Heart right ventricle (tissue), 16 donors: ENCODE results near the gene NEU1. TPM values are rescaled to one million over a fixed set of nuclear protein-coding genes. Genes with fewer than 3 reads are reported as not detected.
"Not testable (repeated sequence)": the region's sequence is repeated elsewhere in the genome, so short reads cannot be mapped to it uniquely, and the experiment has no call there.

Source experiments
- ATAC-seq, 8 donors: fragments of 200-7000 bp; cut with Tn5 transposase; one replicate each; pipeline ENCODE4 v1.9.1; 2020; ENCODE audit warnings: mild to moderate bottlenecking in 8 of 8, moderate library complexity in 8 of 8, moderate number of reproducible peaks in 1 of 8
- DNase-seq, 2 donors: peaks; one replicate each; pipeline ENCODE4 v3.0.0-alpha.2; 2020
- H3K27ac ChIP-seq, 10 donors: fragments of 200-600 bp; sonication (generic) in 2 of 10; one replicate each; pipeline versions ENCODE4 v1.5.0 to v1.8.0; 2020 to 2022; ENCODE audit warnings: mild to moderate bottlenecking in 3 of 10
- H3K27me3 ChIP-seq, 7 donors: fragments of 200-600 bp; one replicate each; pipeline ENCODE4 v1.8.0; 2021 to 2022; ENCODE audit warnings: mild to moderate bottlenecking in 2 of 7
- H3K36me3 ChIP-seq, 9 donors: fragments of 200-600 bp; sonication (generic) in 1 of 9; one replicate each; pipeline versions ENCODE4 v1.5.0 to v1.8.0; 2020 to 2022; ENCODE audit warnings: mild to moderate bottlenecking in 2 of 9
- H3K4me1 ChIP-seq, 9 donors: fragments of 200-600 bp; sonication (generic) in 1 of 9; one replicate each; pipeline versions ENCODE4 v1.5.0 to v1.8.0; 2020 to 2022; ENCODE audit warnings: mild to moderate bottlenecking in 4 of 9
- H3K4me3 ChIP-seq, 10 donors: fragments of 200-600 bp; sonication (generic) in 2 of 10; one replicate each; pipeline versions ENCODE4 v1.5.0 to v1.8.0; 2020 to 2022; ENCODE audit warnings: mild to moderate bottlenecking in 7 of 10, moderate library complexity in 2 of 10
- H3K9me3 ChIP-seq, 11 donors: fragments of 200-600 bp in 10 of 11; sonication (generic) in 2 of 11; one replicate each; pipeline versions ENCODE4 v1.5.0 to v1.8.0; 2013 to 2022; ENCODE audit warnings: mild to moderate bottlenecking in 2 of 11, control low read depth in 1 of 11, moderate library complexity in 1 of 11
- WGBS, 2 donors: extraction: QIAGEN DNeasy Blood & Tissue Kit; methylation state at CpG; one replicate each; pipeline ENCODE4 v1.1.7; 2013; ENCODE audit warnings: inconsistent platforms in 1 of 2; 5-methylcytosine and 5-hydroxymethylcytosine counted together
- intact Hi-C, 10 donors: fragments of 100-400 bp; cut with DNase I; formaldehyde crosslinking; loops; one replicate each; pipeline versions ENCODE4 v1.11.1 to v1.14.2; 2022
- polyA plus RNA-seq, 2 donors: library from polyadenylated mRNA; stranded (reverse); fragments of 200-250 nt; gene quantifications; one replicate each; pipeline ENCODE4 v1.2.3, GENCODE V29; 2013
- total RNA-seq, 10 donors: library from RNA; stranded (reverse); fragmentation: NEBNext Ultra II Directional in 3 of 10; extraction: Animal tissue kit (Norgen Biotek cat#: 25700) in 3 of 10; gene quantifications; one replicate each; pipeline versions ENCODE4 v1.2.1 to v1.2.4, GENCODE V29; 2021 to 2023
- TF ChIP-seq, protein P1 (sequence below), 9 donors: fragments of 200-600 bp; sonication (generic) in 2 of 9; IDR thresholded peaks; one replicate each; pipeline versions ENCODE4 v1.5.0 to v1.8.0; 2021 to 2022; ENCODE audit warnings: antibody characterized with exemption in 9 of 9, mild to moderate bottlenecking in 5 of 9, moderate library complexity in 1 of 9
- donor health status: Arrhythmogenic right ventricular cardiomyopathy.
- donor health status: ischemic (EF 13 %, LVEDD 7.1; RV severe dilation, severe dysfunction).
- donor health status: healthy with polysubstance abuse.
- donor health status: DM: no; HTN: yes; CAD: no.
- donor health status: DM: no; HTN: no; CAD: no.
- donor health status: ischemic (EF 25% LVEDD 6.9; RV normal size, moderate dysfunction).
- donor health status: ischemic (EF 25% LVEDD 5.7; RV mildly dilated, moderate dysfunction).
- donor health status: healthy.
- donor health status: DM: yes; HTN: yes; CAD: no.
- donor health status: Ischemic cardiomyopathy.
- donor health status: ischemic (EF 35%, LVEDD 5.7; RV mildly dilated, moderate dysfunction).
- donor health status: nonischemic (EF 11% LVEDD 7.7; RV severe dilation, severe dysfunction).
- donor health status: DM: yes; HTN: yes; CAD: no.
- donor health status: PGD.
- donor health status: ischemic (EF 29% LVEDD 5.4; RV normal size, mild dysfunction).
- donor health status: nonischemic (EF 23%, LVEDD 6.1; RV moderate dilation, normal function).

Gene NEU1
- total and polyA plus RNA-seq, 12 donors, result 15.7 to 48.0 (median 22.3) TPM

DNA sequence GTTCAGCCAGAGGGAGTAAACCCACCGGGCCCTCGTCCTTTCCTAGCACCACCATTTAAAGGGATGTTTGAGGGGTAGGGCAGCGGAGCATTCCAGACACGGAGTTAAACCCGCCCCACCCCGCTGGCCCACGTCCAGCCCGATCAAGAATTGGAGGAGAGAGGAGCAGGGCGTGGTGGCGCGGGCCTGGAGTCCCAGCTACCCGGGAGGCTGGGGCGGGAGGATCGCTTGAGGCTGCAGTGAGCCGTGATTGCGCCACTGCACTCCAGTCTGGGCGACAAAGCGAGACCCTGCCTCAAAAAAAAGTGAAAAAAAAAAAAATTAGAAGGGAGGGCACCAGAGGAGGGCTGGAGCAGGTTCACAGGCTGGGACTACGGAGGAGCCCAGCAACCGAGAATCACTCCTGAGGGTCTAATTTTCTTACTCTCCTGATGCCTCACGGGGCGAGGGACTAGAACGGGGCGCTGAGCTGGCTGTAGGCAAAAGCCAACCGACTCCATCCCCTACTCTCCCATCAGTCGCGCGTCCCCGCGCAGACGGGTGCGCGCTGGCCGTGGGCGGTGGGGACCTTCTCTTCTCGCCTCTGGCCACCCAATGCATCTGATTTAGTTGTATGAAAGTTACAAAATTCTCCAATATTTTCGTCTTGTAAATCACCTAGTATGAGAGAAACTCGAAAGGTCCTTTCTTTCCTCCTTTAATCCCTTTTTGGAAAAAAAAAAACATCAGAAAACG, 41.2 kb downstream of the NEU1 start:
- H3K27ac ChIP-seq, result peak overlapping the region; percentile 93 to 99 (median 98)
- no peaks in the 10 kb centered on the region for H3K27me3 ChIP-seq
- 4% methylated on average over 39 of the region's 39 CpGs for WGBS, 2 donors
- no peaks in the 10 kb centered on the region for H3K9me3 ChIP-seq
- intact Hi-C loops, result loop anchor here in 1 of 10 donors (10.0 kb wide), 1 partner anchor 277 kb away; the partner anchor contains the start of genes ATP6V1G2, DDX39B and NFKBIL1
- H3K4me1 ChIP-seq, result peaks cover 13 to 77% (median 60%) of the 10 kb centered on the region in 9 donors
- no peaks in the 10 kb centered on the region for H3K36me3 ChIP-seq
- peak; percentile 57 to 83 for DNase-seq
- H3K4me3 ChIP-seq, result peak overlapping the region; percentile 36 to 73 (median 56)
- peak; percentile 56 to 74 (median 68) for ATAC-seq
- TF ChIP-seq, protein P1, sequence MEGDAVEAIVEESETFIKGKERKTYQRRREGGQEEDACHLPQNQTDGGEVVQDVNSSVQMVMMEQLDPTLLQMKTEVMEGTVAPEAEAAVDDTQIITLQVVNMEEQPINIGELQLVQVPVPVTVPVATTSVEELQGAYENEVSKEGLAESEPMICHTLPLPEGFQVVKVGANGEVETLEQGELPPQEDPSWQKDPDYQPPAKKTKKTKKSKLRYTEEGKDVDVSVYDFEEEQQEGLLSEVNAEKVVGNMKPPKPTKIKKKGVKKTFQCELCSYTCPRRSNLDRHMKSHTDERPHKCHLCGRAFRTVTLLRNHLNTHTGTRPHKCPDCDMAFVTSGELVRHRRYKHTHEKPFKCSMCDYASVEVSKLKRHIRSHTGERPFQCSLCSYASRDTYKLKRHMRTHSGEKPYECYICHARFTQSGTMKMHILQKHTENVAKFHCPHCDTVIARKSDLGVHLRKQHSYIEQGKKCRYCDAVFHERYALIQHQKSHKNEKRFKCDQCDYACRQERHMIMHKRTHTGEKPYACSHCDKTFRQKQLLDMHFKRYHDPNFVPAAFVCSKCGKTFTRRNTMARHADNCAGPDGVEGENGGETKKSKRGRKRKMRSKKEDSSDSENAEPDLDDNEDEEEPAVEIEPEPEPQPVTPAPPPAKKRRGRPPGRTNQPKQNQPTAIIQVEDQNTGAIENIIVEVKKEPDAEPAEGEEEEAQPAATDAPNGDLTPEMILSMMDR (IDR thresholded peaks at IDR 0.05), result no peak

DNA sequence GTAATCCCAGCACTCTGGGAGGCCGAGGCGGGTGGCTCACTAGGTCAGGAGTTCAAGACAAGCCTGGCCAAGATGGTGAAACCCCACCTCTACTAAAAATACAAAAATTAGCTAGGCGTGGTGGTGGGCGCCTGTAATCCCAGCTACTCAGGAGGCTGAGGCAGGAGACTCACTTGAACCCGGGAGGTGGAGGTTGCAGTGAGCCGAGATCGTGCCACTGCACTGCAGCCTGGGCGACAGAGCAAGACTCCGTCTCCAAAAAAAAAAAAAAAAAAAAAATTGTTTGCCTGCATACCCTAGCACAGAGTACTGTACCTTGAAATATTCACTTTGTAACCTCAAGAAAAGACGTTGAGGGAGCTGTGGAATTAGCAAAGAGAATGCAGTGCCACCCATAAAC, 42.2 kb downstream of the NEU1 start:
- intact Hi-C loops, result loop anchor here in 1 of 10 donors (10.0 kb wide), 1 partner anchor 276 kb away; the partner anchor contains the start of genes ATP6V1G2, DDX39B and NFKBIL1
- Histone ChIP-seq H3K4me3 (peak overlapping the region in 2 of 10 donors; percentile 66), H3K27ac (peak overlapping the region in 9 of 10 donors; percentile 73 to 99 (median 99)), H3K4me1 (peaks cover 10 to 66% (median 50%) of the 10 kb centered on the region in 9 donors)
- not testable (repeated sequence) for H3K27me3 ChIP-seq, H3K9me3 ChIP-seq, ATAC-seq, DNase-seq, H3K36me3 ChIP-seq
- WGBS, 2 donors, result 88 to 91% methylated on average over 10 of the region's 10 CpGs

DNA sequence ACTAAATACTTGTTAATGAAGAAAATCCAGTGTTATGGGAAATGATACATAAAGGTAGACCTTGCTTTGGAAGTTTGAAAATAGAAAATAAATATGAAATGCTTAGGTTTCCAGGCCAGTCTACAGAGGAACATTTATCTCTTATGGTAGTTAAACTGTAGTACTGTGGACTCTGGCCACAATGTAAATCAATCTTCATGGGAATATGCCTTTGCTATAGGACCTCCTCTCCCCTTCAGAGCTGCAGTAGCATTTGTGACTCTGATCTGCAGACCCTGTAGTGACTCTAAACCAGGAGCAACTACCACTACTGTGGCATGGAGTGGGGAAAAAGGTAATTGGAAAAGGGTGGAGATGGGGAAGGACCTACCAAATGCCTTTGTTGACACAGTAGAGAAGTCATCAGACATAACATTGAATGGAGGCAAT, 42.7 kb downstream of the NEU1 start:
- TF ChIP-seq, protein P1 (IDR thresholded peaks at IDR 0.05), result no peak

DNA sequence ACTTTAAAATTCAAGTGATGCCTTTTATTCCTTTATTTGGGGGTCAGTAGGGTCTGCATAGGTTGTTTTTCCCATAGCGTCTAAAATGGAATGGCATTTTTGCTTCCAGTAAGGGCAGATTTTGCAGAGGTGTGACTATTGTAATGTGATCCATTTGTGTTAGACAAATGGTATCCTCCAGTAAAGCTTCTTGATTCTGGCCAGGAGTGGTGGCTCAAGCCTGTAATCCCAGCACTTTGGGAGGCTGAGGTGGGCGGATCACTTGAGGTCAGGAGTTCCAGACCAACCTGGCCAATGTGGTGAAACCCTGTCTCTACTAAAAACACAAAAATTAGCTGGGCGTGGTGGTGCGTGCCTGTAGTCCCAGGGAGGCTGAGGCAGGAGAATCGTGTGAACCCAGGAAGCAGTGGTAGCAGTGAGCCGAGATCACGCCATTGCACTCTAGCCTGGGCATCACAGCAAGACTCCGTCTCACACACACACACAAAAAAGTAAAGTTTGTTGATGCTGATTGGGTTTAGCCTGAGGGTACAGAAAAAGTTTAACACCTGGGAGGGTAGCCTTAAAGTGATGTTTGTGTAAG, 44.6 kb downstream of the NEU1 start:
- Histone ChIP-seq H3K27ac (peak overlapping the region; percentile 72 to 99 (median 98)), H3K4me3 (peak overlapping the region; percentile 41 to 75 (median 64)), H3K4me1 (peaks cover 14 to 62% (median 49%) of the 10 kb centered on the region in 9 donors)
- ATAC-seq, H3K27me3 ChIP-seq, H3K9me3 ChIP-seq, H3K36me3 ChIP-seq, intact Hi-C loops, DNase-seq: not testable (repeated sequence)
- 44 to 48% methylated on average over 8 of the region's 8 CpGs for WGBS, 2 donors

More for the DNA sequence above, 42.7 kb downstream of the NEU1 start:
- ATAC-seq (no peak), DNase-seq (no peak)
- Histone ChIP-seq H3K4me3 (peak overlapping the region in 5 of 10 donors; percentile 46 to 75 (median 65)), H3K27ac (peak overlapping the region; percentile 72 to 99 (median 98)), H3K9me3 (no peaks in the 10 kb centered on the region), H3K4me1 (peaks cover 10 to 63% (median 50%) of the 10 kb centered on the region in 9 donors), H3K36me3 (no peaks in the 10 kb centered on the region), H3K27me3 (no peaks in the 10 kb centered on the region)
- intact Hi-C loops, result loop anchor here in 1 of 10 donors (10.0 kb wide), 1 partner anchor 275 kb away; the partner anchor contains the start of genes ATP6V1G2, DDX39B and NFKBIL1

DNA sequence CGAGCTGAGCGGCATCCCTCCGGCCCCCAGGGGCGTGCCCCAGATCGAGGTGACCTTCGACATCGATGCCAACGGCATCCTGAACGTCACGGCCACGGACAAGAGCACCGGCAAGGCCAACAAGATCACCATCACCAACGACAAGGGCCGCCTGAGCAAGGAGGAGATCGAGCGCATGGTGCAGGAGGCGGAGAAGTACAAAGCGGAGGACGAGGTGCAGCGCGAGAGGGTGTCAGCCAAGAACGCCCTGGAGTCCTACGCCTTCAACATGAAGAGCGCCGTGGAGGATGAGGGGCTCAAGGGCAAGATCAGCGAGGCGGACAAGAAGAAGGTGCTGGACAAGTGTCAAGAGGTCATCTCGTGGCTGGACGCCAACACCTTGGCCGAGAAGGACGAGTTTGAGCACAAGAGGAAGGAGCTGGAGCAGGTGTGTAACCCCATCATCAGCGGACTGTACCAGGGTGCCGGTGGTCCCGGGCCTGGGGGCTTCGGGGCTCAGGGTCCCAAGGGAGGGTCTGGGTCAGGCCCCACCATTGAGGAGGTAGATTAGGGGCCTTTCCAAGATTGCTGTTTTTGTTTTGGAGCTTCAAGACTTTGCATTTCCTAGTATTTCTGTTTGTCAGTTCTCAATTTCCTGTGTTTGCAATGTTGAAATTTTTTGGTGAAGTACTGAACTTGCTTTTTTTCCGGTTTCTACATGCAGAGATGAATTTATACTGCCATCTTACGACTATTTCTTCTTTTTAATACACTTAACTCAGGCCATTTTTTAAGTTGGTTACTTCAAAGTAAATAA, 45.3 kb downstream of the NEU1 start:
- H3K27ac ChIP-seq, result peak overlapping the region; percentile 72 to 99 (median 98)
- peaks cover 12 to 59% (median 43%) of the 10 kb centered on the region in 9 donors for H3K4me1 ChIP-seq

More for the DNA sequence above, 45.3 kb downstream of the NEU1 start:
- H3K36me3 ChIP-seq, H3K27me3 ChIP-seq, H3K9me3 ChIP-seq, DNase-seq, intact Hi-C loops, ATAC-seq: not testable (repeated sequence)
- TF ChIP-seq, protein P1 (IDR thresholded peaks at IDR 0.05), result peak in 4 of 9 donors; percentile 20 to 43 (median 33)
- 26 to 36% methylated on average over 14 of the region's 37 CpGs for WGBS, 2 donors
- H3K4me3 ChIP-seq, result peak overlapping the region; percentile 41 to 75 (median 64)
